ENCODE measurements around the gene HIVEP2.
A peak's percentile ranks its signal among the peaks of the same experiment; 100 is the strongest.

DNA sequence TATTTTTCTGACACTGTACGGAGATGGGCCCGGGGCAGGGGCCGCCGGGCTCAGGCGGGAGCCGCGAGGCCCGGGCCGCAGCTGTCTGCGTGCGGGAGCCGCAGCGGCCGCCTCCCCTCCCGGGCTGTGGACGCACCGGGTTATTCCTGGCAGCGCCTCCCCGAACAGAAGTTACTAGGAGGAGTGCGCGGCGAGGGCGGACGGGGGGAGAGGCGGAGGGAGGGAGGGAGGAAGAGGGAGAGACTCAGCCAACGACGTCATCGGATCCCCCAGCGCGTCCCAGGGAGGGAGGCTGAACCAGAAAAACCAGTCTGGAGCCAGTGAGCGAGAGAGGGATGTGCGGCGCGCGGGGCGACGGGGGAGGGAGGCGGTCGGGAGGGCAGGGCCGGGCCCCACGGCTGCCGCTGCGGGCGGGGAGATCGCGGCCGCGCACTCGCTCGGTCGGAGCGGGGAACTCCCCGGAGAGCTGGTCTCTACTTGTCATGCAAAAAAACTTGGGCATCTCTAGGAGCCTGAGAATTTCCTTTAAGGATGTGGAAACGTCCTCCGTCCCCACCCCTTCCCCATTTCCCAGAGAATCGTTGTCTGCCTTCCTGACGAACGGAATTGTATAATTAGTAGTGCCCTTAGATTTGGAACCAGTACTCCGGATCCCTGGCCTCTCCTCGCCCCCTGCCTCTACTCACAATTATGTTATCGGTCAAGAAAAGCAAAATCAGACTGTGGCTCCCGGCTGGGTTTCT, 1.4 kb upstream of the HIVEP2 start:
- TF ChIP-seq POLR2A (IDR thresholded peaks at IDR 0.05) (peak in 3 of 4 donors; percentile 51 to 96 (median 92)), CTCF (IDR thresholded peaks at IDR 0.05) (no peak)

Data from esophagus squamous epithelium (tissue), 4 donors.